Measurements from ENCODE around the gene LPCAT4. TPM values are rescaled to one million over a fixed set of nuclear protein-coding genes. Genes with fewer than 3 reads are reported as not detected.

LPCAT4 gene
- total and polyA plus RNA-seq, 2 donors (not counting 3 experiments of a cell fraction or from before 2014, with no cell fraction given) = 49.3 to 51.3 TPM

GRCh38 chr15:34331809-34332208, 35.2 kb downstream of the LPCAT4 start:
- intact Hi-C loops (cut with micrococcal nuclease) = no loop called here

More at GRCh38 chr15:34331809-34332208, 35.2 kb downstream of the LPCAT4 start:
- DNase-seq (ENCODE audit: low read depth, low spot score) (no peak), FAIRE-seq (no peak)
- dilution Hi-C loops (cut with MboI; ENCODE audit: extremely low pct_ligation_motif_present, low sequenced_read_pairs) = no loop called here
- no peaks in the 10 kb centered on the region for H3K9me1 ChIP-seq (replicated peaks; ENCODE audit: control insufficient read depth, extremely low read depth, insufficient read depth, low read length)
- no peak overlapping the region for H3K9ac ChIP-seq (replicated peaks; ENCODE audit: extremely low read depth, insufficient read depth, low read length)
- H4K20me1 ChIP-seq (replicated peaks; ENCODE audit: control insufficient read depth, extremely low read depth, insufficient read depth, low read length) = no peaks in the 10 kb centered on the region
- H2AFZ ChIP-seq (ENCODE audit: low read depth, low read length) = no peak overlapping the region
- CTCF ChIA-PET = interaction anchor here (1.7 kb wide), 1 partner anchor 36 kb away, joined by 7 read pairs; the partner anchor contains the start of gene LPCAT4
- no peaks in the 10 kb centered on the region for H3K9me3 ChIP-seq (replicated peaks; ENCODE audit: control insufficient read depth, insufficient read depth, low read length)
- POLR2A ChIA-PET = no interaction called here
- TF ChIP-seq GATA2 (IDR thresholded peaks at IDR 0.05; ENCODE audit: insufficient read depth, insufficient read length, low read depth, low read length) (no peak), POLR2A (IDR thresholded peaks at IDR 0.05; ENCODE audit: low read depth, low read length) (no peak), MYC (IDR thresholded peaks at IDR 0.05; ENCODE audit: low read depth, low read length) (no peak), POLR2AphosphoS5 (IDR thresholded peaks at IDR 0.05; ENCODE audit: insufficient read depth, low read depth, low read length) (no peak), FOS (IDR thresholded peaks at IDR 0.05; ENCODE audit: borderline replicate concordance, insufficient read depth, low read length) (no peak), MAX (IDR thresholded peaks at IDR 0.05; ENCODE audit: insufficient read depth, insufficient read length) (no peak), JUN (IDR thresholded peaks at IDR 0.05; ENCODE audit: borderline replicate concordance, insufficient read depth, insufficient read length, low read depth) (no peak), EZH2 (IDR thresholded peaks at IDR 0.05; ENCODE audit: borderline replicate concordance, low read depth, low read length, severe bottlenecking) (no peak)
- TF ChIP-seq, protein P1, sequence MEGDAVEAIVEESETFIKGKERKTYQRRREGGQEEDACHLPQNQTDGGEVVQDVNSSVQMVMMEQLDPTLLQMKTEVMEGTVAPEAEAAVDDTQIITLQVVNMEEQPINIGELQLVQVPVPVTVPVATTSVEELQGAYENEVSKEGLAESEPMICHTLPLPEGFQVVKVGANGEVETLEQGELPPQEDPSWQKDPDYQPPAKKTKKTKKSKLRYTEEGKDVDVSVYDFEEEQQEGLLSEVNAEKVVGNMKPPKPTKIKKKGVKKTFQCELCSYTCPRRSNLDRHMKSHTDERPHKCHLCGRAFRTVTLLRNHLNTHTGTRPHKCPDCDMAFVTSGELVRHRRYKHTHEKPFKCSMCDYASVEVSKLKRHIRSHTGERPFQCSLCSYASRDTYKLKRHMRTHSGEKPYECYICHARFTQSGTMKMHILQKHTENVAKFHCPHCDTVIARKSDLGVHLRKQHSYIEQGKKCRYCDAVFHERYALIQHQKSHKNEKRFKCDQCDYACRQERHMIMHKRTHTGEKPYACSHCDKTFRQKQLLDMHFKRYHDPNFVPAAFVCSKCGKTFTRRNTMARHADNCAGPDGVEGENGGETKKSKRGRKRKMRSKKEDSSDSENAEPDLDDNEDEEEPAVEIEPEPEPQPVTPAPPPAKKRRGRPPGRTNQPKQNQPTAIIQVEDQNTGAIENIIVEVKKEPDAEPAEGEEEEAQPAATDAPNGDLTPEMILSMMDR (IDR thresholded peaks at IDR 0.05; ENCODE audit: extremely low read depth in 1 of 2, insufficient read depth in 1 of 2, low read depth in 1 of 2, low read length in 2 of 2) = no peak
- BruUV-seq (replicated peaks) = no TSS peak
- H3K79me2 ChIP-seq (ENCODE audit: control insufficient read depth, insufficient read depth, low read length) = peaks cover 1% of the 10 kb centered on the region
- H3K4me2 ChIP-seq (ENCODE audit: insufficient read depth, low read length) = no peak overlapping the region
- no peak overlapping the region for H3K4me3 ChIP-seq (replicated peaks in 1 of 3; ENCODE audit: insufficient read depth in 1 of 3, low read depth in 1 of 3, low read length in 3 of 3)
- H3K27me3 ChIP-seq (ENCODE audit: control insufficient read depth in 2 of 2, insufficient read depth in 2 of 2, low read length in 2 of 2) = no peaks in the 10 kb centered on the region
- H3K4me1 ChIP-seq (ENCODE audit: control insufficient read depth, extremely low read depth, insufficient read depth, low read length) = peaks cover 29% of the 10 kb centered on the region
- no peak overlapping the region for H3K27ac ChIP-seq (ENCODE audit: insufficient read depth, low read depth, low read length)
- H3K36me3 ChIP-seq (ENCODE audit: control insufficient read depth in 2 of 2, extremely low read depth in 1 of 2, insufficient read depth in 2 of 2, low read length in 2 of 2) = no peaks in the 10 kb centered on the region

All from endothelial cell of umbilical vein (primary cell).